HL-60 (cell line): ENCODE results near the gene AGO1.
A peak's percentile ranks its signal among the peaks of the same experiment; 100 is the strongest.

Experiments used
- DNase-seq, 2 experiments: peaks; one replicate each; pipeline ENCODE4 v3.0.0-alpha.2; 2010 to 2020; ENCODE audit warnings: low read depth in 1 of 2, low spot score in 1 of 2
- H3K27ac ChIP-seq: fragments of 250-450 bp; sonication (Bioruptor Pico); replicated peaks from 2 replicates; pipeline ENCODE4 v1.5.1; 2020; ENCODE audit warnings: mild to moderate bottlenecking, moderate library complexity
- H3K27me3 ChIP-seq: fragments of 250-450 bp; sonication (Bioruptor Pico); 2 replicates; pipeline ENCODE4 v1.5.1; 2021; ENCODE audit warnings: mild to moderate bottlenecking, moderate library complexity; ENCODE audit not compliant: insufficient read depth, poor library complexity, severe bottlenecking
- H3K4me3 ChIP-seq: replicated peaks from 2 replicates; pipeline ENCODE4 v1.5.1; 2011; ENCODE audit warnings: mild to moderate bottlenecking, control low read depth, low read length; ENCODE audit not compliant: insufficient read depth
- GABPA ChIP-seq: IDR thresholded peaks from 2 replicates; pipeline ENCODE4 v1.6.1; 2012; ENCODE audit warnings: low read depth
- POLR2AphosphoS5 ChIP-seq: IDR thresholded peaks from 2 replicates; pipeline ENCODE4 v1.6.1; 2012; ENCODE audit warnings: low read depth
- SPI1 ChIP-seq: IDR thresholded peaks from 2 replicates; pipeline ENCODE4 v1.6.1; 2012; ENCODE audit warnings: low read depth, mild to moderate bottlenecking, borderline replicate concordance
- TF ChIP-seq, protein P1 (sequence below): IDR thresholded peaks from 2 replicates; pipeline ENCODE4 v1.6.1; 2012; ENCODE audit warnings: low read depth; ENCODE audit not compliant: insufficient replicate concordance
- TF ChIP-seq, protein P2 (sequence below): IDR thresholded peaks from one replicate; pipeline ENCODE4 v1.5.1; 2011; ENCODE audit warnings: low read length, control low read depth, inconsistent platforms; ENCODE audit not compliant: insufficient read depth

Gene AGO1

DNA sequence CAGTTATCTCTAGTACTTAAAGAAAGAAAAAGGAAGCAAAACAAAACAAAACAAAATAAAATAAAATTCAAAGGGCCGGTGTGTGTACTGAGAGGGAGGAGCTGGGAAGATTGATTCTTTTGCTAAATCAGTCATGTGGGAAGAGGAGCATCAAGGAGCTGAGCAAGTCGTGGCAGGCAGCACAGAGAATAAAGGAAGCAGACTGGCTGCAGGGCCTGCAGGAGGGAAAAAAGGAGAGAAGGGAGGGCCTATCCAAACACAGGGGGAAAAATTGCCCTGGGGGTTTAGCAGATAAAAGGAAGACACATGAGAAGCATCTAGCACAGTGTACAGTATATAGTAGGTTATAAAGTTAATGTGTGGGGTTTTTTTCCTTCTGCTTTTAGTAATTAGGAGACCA, 47.6 kb upstream of the AGO1 start:
- H3K4me3 ChIP-seq: no peak overlapping the region
- no peaks in the 10 kb centered on the region for H3K27me3 ChIP-seq
- no peak overlapping the region for H3K27ac ChIP-seq
- TF ChIP-seq POLR2AphosphoS5: no peak
- TF ChIP-seq, protein P1, sequence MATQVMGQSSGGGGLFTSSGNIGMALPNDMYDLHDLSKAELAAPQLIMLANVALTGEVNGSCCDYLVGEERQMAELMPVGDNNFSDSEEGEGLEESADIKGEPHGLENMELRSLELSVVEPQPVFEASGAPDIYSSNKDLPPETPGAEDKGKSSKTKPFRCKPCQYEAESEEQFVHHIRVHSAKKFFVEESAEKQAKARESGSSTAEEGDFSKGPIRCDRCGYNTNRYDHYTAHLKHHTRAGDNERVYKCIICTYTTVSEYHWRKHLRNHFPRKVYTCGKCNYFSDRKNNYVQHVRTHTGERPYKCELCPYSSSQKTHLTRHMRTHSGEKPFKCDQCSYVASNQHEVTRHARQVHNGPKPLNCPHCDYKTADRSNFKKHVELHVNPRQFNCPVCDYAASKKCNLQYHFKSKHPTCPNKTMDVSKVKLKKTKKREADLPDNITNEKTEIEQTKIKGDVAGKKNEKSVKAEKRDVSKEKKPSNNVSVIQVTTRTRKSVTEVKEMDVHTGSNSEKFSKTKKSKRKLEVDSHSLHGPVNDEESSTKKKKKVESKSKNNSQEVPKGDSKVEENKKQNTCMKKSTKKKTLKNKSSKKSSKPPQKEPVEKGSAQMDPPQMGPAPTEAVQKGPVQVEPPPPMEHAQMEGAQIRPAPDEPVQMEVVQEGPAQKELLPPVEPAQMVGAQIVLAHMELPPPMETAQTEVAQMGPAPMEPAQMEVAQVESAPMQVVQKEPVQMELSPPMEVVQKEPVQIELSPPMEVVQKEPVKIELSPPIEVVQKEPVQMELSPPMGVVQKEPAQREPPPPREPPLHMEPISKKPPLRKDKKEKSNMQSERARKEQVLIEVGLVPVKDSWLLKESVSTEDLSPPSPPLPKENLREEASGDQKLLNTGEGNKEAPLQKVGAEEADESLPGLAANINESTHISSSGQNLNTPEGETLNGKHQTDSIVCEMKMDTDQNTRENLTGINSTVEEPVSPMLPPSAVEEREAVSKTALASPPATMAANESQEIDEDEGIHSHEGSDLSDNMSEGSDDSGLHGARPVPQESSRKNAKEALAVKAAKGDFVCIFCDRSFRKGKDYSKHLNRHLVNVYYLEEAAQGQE: no peak
- TF ChIP-seq SPI1: no peak
- TF ChIP-seq GABPA: no peak
- TF ChIP-seq, protein P2, sequence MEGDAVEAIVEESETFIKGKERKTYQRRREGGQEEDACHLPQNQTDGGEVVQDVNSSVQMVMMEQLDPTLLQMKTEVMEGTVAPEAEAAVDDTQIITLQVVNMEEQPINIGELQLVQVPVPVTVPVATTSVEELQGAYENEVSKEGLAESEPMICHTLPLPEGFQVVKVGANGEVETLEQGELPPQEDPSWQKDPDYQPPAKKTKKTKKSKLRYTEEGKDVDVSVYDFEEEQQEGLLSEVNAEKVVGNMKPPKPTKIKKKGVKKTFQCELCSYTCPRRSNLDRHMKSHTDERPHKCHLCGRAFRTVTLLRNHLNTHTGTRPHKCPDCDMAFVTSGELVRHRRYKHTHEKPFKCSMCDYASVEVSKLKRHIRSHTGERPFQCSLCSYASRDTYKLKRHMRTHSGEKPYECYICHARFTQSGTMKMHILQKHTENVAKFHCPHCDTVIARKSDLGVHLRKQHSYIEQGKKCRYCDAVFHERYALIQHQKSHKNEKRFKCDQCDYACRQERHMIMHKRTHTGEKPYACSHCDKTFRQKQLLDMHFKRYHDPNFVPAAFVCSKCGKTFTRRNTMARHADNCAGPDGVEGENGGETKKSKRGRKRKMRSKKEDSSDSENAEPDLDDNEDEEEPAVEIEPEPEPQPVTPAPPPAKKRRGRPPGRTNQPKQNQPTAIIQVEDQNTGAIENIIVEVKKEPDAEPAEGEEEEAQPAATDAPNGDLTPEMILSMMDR: no peak
- no peak for DNase-seq

DNA sequence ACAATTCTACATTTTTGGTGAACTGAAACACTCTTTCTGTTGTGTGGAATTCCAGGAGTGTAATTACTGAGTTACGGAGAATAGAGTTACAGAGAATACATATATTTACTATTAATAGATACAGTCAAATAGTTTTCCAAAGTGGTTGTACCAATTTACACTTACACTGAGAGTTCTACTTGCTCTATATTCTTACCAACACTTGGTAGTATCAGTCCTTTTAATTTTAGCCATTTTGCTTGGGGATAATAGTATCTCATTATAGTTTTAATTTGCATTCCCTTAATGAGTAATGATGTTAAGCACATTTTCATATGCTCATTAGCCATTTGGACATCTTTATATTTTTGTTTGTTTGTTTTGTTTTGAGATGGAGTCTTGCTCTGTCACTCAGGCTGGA, 46.3 kb upstream of the AGO1 start:
- DNase-seq: no peak
- no peak overlapping the region for H3K27ac ChIP-seq
- H3K4me3 ChIP-seq: no peak overlapping the region
- H3K27me3 ChIP-seq: no peaks in the 10 kb centered on the region
- TF ChIP-seq SPI1 (no peak), POLR2AphosphoS5 (no peak), GABPA (no peak)
- TF ChIP-seq, protein P2: no peak
- TF ChIP-seq, protein P1: no peak

DNA sequence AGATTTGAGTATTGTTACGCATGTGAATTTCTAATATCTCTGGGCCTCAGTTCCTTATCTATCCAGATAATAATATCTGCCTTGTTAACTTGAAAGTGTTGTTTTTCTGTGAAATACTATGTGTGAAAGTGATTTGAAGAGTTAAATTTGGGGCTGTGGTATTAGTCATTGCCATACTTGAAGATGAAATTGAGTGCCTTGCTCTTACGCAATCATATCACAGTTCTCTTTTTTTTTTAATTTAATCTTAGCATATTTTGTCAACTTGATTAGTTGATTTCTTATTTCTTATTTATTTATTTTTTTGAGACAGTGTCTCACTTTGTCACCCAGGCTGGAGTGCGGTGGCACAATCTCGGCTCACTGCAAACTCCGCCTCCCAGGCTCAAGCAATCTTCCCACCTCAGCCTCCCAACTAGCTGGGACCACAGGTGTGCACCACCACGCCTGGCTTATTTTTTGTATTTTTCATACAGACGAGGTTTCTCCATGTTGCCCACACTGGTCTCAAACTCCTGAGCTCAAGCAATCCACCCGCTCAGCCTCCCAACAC, 44.2 kb upstream of the AGO1 start:
- peak; percentile 14; the same call in 1 of the 2 replicates for TF ChIP-seq SPI1
- TF ChIP-seq, protein P1: no peak
- H3K4me3 ChIP-seq: no peak overlapping the region
- H3K27ac ChIP-seq: no peak overlapping the region
- DNase-seq: peak in 1 of 2 experiments; percentile 18
- H3K27me3 ChIP-seq: no peaks in the 10 kb centered on the region

DNA sequence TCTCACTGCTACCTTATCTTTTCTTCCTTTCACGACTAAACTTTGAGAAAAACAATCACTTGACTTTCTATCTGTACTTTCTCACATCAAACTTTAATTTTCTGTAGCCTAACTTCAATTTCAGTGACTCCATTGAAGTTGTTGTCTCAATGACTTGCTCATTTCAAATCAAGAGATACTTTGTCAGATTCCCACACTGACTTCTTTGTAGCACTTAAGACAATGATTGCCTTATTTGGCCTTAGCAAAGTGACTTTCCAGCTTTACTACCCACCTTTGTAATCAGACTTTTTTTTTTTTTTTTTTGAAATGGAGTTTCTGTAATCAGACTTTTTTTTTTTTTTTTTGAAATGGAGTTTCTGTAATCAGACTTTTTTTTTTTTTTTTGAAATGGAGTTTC, 38.2 kb upstream of the AGO1 start:
- H3K27me3 ChIP-seq: no peaks in the 10 kb centered on the region
- H3K27ac ChIP-seq: no peak overlapping the region
- no peak overlapping the region for H3K4me3 ChIP-seq

More for the DNA sequence above, 38.2 kb upstream of the AGO1 start:
- DNase-seq: no peak
- TF ChIP-seq SPI1: no peak
- TF ChIP-seq POLR2AphosphoS5: no peak
- TF ChIP-seq, protein P2: no peak
- TF ChIP-seq, protein P1: no peak
- no peak for TF ChIP-seq GABPA
